Nephron progenitor cell (in vitro differentiated cells): ENCODE data around the gene ISG20.

Experiments used
- DNase-seq: peaks from one replicate; pipeline ENCODE4 v3.0.0; 2021
- H3K27ac Mint-ChIP-seq: 2 replicates; pipeline ENCODE4 v1.8.0; 2021; ENCODE audit warnings: mild to moderate bottlenecking, moderate library complexity, mixed read lengths
- H3K27me3 Mint-ChIP-seq: 2 replicates; pipeline ENCODE4 v1.8.0; 2021; ENCODE audit warnings: mild to moderate bottlenecking, low read depth, mixed read lengths; ENCODE audit not compliant: poor library complexity
- H3K36me3 Mint-ChIP-seq: 2 replicates; pipeline ENCODE4 v1.8.0; 2021; ENCODE audit warnings: low read depth, mixed read lengths
- H3K4me1 Mint-ChIP-seq: 2 replicates; pipeline ENCODE4 v1.8.0; 2021; ENCODE audit warnings: mixed read lengths
- H3K4me3 Mint-ChIP-seq: 2 replicates; pipeline ENCODE4 v1.8.0; 2021; ENCODE audit warnings: mild to moderate bottlenecking, moderate library complexity, mixed read lengths
- H3K9me3 Mint-ChIP-seq: 2 replicates; pipeline ENCODE4 v1.8.0; 2021; ENCODE audit warnings: mild to moderate bottlenecking, moderate library complexity, mixed read lengths
- CTCF ChIP-seq: fragments of 200-600 bp; sonication (generic); IDR thresholded peaks from 2 replicates; pipeline ENCODE4 v1.5.0; 2021; ENCODE audit warnings: antibody characterized with exemption

ISG20 gene

GRCh38 chr15:88688394-88688933, 49.6 kb downstream of the ISG20 start:
- peaks cover 24% of the 10 kb centered on the region for H3K9me3 Mint-ChIP-seq
- no peak overlapping the region for H3K4me3 Mint-ChIP-seq
- peaks cover 57% of the 10 kb centered on the region for H3K27me3 Mint-ChIP-seq
- H3K27ac Mint-ChIP-seq, result no peak overlapping the region
- no peak for DNase-seq
- H3K36me3 Mint-ChIP-seq, result no peaks in the 10 kb centered on the region
- TF ChIP-seq CTCF, result no peak
- H3K4me1 Mint-ChIP-seq, result peaks cover 4% of the 10 kb centered on the region

GRCh38 chr15:88690331-88690730, 51.5 kb downstream of the ISG20 start:
- no peak for DNase-seq
- Mint-ChIP-seq H3K36me3 (no peaks in the 10 kb centered on the region), H3K4me3 (no peak overlapping the region), H3K4me1 (peaks cover 5% of the 10 kb centered on the region), H3K9me3 (peaks cover 24% of the 10 kb centered on the region), H3K27me3 (peaks cover 63% of the 10 kb centered on the region), H3K27ac (no peak overlapping the region)
- TF ChIP-seq CTCF, result no peak

DNA sequence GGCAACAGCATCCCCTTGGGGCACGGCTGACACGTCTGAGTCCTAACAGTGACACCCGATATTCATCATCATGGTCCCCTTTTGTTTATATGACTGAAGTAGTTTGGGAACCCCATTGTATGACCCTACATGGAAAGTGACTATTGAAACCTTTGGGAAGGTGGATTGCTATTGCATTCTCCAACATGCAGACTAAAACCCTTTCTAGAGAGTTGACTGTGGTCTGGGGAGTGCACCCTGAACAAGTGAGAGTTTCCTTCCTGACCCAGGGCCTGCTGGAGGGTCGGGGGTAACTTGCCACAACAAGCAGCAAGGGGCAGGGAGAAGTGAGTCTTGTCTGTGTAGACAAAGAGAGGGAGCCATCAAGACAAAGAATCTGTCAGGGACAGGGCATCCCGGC, 54.4 kb downstream of the ISG20 start:
- H3K9me3 Mint-ChIP-seq, result peaks cover 19% of the 10 kb centered on the region
- peaks cover 48% of the 10 kb centered on the region for H3K27me3 Mint-ChIP-seq
- peaks cover 5% of the 10 kb centered on the region for H3K4me1 Mint-ChIP-seq
- no peak for TF ChIP-seq CTCF
- H3K36me3 Mint-ChIP-seq, result no peaks in the 10 kb centered on the region
- H3K4me3 Mint-ChIP-seq, result no peak overlapping the region
- no peak for DNase-seq
- no peak overlapping the region for H3K27ac Mint-ChIP-seq

- Mint-ChIP-seq H3K27ac (no peak overlapping the region), H3K4me3 (no peak overlapping the region), H3K27me3 (peaks cover 45% of the 10 kb centered on the region), H3K9me3 (peaks cover 3% of the 10 kb centered on the region), H3K4me1 (peaks cover 5% of the 10 kb centered on the region), H3K36me3 (no peaks in the 10 kb centered on the region)
- DNase-seq, result no peak
- TF ChIP-seq CTCF, result no peak
Observed at GRCh38 chr15:88695101-88695500, 56.3 kb downstream of the ISG20 start.

DNA sequence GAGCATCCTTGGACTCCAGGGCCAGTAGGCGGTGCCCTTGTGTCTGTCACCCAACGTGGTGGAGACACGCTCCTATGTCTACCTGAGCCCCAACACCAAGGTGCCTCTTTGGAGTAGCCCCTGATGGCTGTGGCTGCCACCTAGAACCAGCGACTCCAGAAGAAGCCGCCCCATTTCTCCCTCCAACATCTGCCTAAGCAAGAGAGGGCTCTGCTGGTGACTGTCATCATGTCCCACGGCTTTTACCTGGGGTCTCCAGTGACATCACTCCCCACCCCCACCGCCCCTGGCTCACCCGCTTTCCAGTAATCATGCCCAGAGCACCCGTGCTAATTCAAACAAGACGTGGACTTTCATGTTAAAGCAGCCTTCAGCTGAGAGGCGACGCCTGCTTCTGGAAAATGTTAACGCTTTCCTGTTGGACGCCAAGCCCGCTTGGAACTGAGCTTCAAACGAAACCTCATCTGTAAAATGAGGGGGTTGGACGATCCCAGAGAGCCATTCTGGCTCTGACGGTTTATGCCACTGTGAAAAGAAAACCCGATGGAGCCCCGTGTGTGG, 57.0 kb downstream of the ISG20 start:
- Mint-ChIP-seq H3K36me3 (no peaks in the 10 kb centered on the region), H3K27me3 (peaks cover 38% of the 10 kb centered on the region), H3K4me3 (no peak overlapping the region), H3K9me3 (no peaks in the 10 kb centered on the region), H3K4me1 (peaks cover 5% of the 10 kb centered on the region), H3K27ac (no peak overlapping the region)
- DNase-seq, result no peak
- no peak for TF ChIP-seq CTCF

DNA sequence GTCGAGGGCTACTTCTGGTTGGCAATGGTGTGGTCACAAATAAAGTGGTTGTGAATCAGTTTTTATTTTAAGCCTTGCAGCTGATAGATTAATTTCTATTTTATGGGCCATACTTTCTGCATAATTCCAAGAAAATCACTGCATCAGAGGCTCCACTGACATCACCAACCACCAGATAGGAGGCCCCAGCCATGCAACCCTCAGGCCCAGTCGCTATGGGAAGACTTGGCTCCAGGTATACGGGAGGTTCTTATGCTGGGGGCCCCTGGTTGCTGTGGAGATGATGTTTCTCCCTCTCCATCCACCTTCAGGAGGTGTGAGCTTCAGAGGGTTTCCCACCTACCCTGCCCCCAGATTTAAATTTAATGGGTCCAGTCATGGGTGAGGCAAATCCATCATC, 57.4 kb downstream of the ISG20 start:
- no peak overlapping the region for H3K27ac Mint-ChIP-seq
- DNase-seq, result no peak
- no peaks in the 10 kb centered on the region for H3K9me3 Mint-ChIP-seq
- no peak overlapping the region for H3K4me3 Mint-ChIP-seq
- H3K27me3 Mint-ChIP-seq, result peaks cover 37% of the 10 kb centered on the region
- no peak for TF ChIP-seq CTCF
- no peaks in the 10 kb centered on the region for H3K36me3 Mint-ChIP-seq
- H3K4me1 Mint-ChIP-seq, result peaks cover 5% of the 10 kb centered on the region
